K562 (cell line): ENCODE data around the gene ERCC3. TPM values are rescaled to one million over a fixed set of nuclear protein-coding genes. Genes with fewer than 3 reads are reported as not detected.
A peak's percentile ranks its signal among the peaks of the same experiment; 100 is the strongest.

Experiments
- CBX8 ChIP-seq: fragments of 200-600 bp; sonication (generic); IDR thresholded peaks from 2 replicates; pipeline ENCODE4 v1.6.1; 2012; ENCODE audit warnings: borderline replicate concordance, mixed run types, low read depth, mild to moderate bottlenecking, moderate library complexity, mixed read lengths, low read length, control low read depth, inconsistent platforms; ENCODE audit not compliant: poor library complexity, severe bottlenecking; ENCODE audit errors: extremely low read depth
- DLX4 ChIP-seq: fragments of 250-450 bp; sonication (Bioruptor Pico); IDR thresholded peaks from 2 replicates; pipeline ENCODE4 v1.6.1; 2021; ENCODE audit warnings: mild to moderate bottlenecking
- HBP1 ChIP-seq: fragments of 450-650 bp; formaldehyde crosslinking; IDR thresholded peaks from 2 replicates; pipeline ENCODE4 v1.4.0; 2022; ENCODE audit warnings: missing genetic modification characterization
- HNRNPK ChIP-seq: fragments of 200-400 bp; formaldehyde crosslinking; IDR thresholded peaks from one replicate; pipeline ENCODE4 v1.6.1; 2018; ENCODE audit warnings: mild to moderate bottlenecking, low read depth, low read length; ENCODE audit not compliant: poor library complexity, severe bottlenecking
- MGA ChIP-seq: fragments of 450-650 bp; IDR thresholded peaks from 2 replicates; pipeline ENCODE4 v1.6.1; 2016; ENCODE audit warnings: mild to moderate bottlenecking, moderate library complexity
- POLR2G ChIP-seq: fragments of 200-400 bp; formaldehyde crosslinking; IDR thresholded peaks from 2 replicates; pipeline ENCODE4 v1.6.1; 2017; ENCODE audit warnings: low read depth, mild to moderate bottlenecking, antibody characterized with exemption, low read length, moderate library complexity
- polyA plus RNA-seq, 8 experiments: library from polyadenylated mRNA; depleted of rRNA in 4 of 8; stranded (reverse) in 5 of 8; unstranded in 3 of 8; fragments of >200 nt; fragmentation: Nextera tagmentation in 2 of 8; fragmentation: Illumina TruSeq in 1 of 8; extraction: Ambion mirVana in 2 of 8; extraction: Trizol in 1 of 8; gene quantifications; 2 replicates each; pipeline versions ENCODE4 v1.2.1 to v1.2.3, GENCODE V29; 2011 to 2014; ENCODE audit warnings: inconsistent platforms in 1 of 8, missing spikeins in 1 of 8
- total RNA-seq, 7 experiments: library from RNA; depleted of rRNA in 6 of 7; stranded (reverse); fragments of >200 nt in 6 of 7; fragmentation: Illumina TruSeq in 2 of 7; extraction: Trizol in 2 of 7; gene quantifications; 2 replicates each; pipeline versions ENCODE4 v1.2.1 to v1.2.3, GENCODE V29; 2011 to 2021; ENCODE audit warnings: low replicate concordance in 1 of 7
- TF ChIP-seq, protein P1 (sequence below): sonication (generic); formaldehyde crosslinking; IDR thresholded peaks from 2 replicates; pipeline ENCODE4 v1.8.1; 2023; ENCODE audit warnings: mild to moderate bottlenecking, missing genetic modification reagents

Gene ERCC3
- total and polyA plus RNA-seq, 9 of the 15 experiments (the other 6 are each of a cell fraction or from before 2014, with no cell fraction given) = 17.9 to 61.5 (median 43.1) TPM

GRCh38 chr2:127293748-127294562, at the start of gene ERCC3 (continued):
- TF ChIP-seq MGA (peak; percentile 61; the same call in 1 of the 2 replicates), HNRNPK (no peak), DLX4 (CRISPR knock-in tag) (no peak), POLR2G (peak; percentile 93), CBX8 (no peak), HBP1 (CRISPR knock-in tag) (no peak)
- TF ChIP-seq, protein P1, sequence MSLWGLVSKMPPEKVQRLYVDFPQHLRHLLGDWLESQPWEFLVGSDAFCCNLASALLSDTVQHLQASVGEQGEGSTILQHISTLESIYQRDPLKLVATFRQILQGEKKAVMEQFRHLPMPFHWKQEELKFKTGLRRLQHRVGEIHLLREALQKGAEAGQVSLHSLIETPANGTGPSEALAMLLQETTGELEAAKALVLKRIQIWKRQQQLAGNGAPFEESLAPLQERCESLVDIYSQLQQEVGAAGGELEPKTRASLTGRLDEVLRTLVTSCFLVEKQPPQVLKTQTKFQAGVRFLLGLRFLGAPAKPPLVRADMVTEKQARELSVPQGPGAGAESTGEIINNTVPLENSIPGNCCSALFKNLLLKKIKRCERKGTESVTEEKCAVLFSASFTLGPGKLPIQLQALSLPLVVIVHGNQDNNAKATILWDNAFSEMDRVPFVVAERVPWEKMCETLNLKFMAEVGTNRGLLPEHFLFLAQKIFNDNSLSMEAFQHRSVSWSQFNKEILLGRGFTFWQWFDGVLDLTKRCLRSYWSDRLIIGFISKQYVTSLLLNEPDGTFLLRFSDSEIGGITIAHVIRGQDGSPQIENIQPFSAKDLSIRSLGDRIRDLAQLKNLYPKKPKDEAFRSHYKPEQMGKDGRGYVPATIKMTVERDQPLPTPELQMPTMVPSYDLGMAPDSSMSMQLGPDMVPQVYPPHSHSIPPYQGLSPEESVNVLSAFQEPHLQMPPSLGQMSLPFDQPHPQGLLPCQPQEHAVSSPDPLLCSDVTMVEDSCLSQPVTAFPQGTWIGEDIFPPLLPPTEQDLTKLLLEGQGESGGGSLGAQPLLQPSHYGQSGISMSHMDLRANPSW (CRISPR knock-in tag) = no peak; the same call in 1 of the 2 replicates
